Activated naive CD4-positive, alpha-beta T cell treated with Interleukin-2 at 50 U/mL for 16 hours (primary cell): ENCODE measurements around the gene MYPN.
"Not testable (repeated sequence)": the region's sequence is repeated elsewhere in the genome, so short reads cannot be mapped to it uniquely, and the experiment has no call there.

Source experiments
- DNase-seq: peaks from one replicate; pipeline ENCODE4 v3.0.0-alpha.2; 2020

MYPN gene

DNA sequence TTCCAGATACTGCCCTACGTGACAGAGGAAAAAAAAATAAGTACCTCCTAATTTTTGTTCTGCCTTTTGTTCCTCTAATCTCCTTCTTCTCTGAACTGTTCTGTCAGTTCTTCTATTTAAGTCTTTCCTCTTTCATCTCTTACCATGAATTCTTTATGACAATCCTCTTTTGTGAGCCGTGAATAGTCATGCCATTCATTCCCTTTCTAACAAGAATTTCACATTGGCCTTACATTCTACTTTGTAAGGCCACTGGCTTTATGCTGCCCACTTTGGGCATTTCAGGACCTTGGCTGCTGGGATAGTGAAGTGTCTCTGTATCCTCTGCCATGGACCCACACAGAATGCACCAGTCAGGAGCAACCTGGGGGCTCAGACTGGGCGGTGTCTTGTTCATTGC lies 69.7 kb downstream of the MYPN start:
- no peak for DNase-seq

GRCh38 chr10:68180490-68180889 lies 71.2 kb downstream of the MYPN start:
- no peak for DNase-seq

- DNase-seq: no peak
Observed at GRCh38 chr10:68184546-68184945, 75.3 kb downstream of the MYPN start.

- DNase-seq: no peak
Observed at GRCh38 chr10:68185085-68185484, 75.8 kb downstream of the MYPN start.

GRCh38 chr10:68188835-68189234 lies 79.5 kb downstream of the MYPN start:
- DNase-seq: no peak

GRCh38 chr10:68192113-68192512 lies 82.8 kb downstream of the MYPN start:
- no peak for DNase-seq

DNA sequence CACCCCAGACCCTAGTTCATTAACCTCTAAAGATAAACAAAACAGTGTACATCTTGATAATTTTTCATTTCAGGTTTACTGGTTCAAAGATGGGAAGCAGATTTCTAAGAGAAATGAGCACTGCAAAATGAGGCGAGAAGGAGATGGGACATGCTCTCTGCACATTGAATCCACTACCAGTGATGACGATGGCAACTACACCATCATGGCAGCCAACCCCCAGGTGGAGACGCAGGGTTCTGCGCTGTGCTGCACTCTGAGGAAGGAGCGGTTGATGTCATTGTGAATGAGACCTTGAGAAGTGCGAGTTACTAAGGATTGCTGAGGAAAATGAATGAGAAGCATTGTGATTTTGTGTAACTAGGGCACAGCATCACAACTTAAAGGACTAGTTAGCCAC lies 85.0 kb downstream of the MYPN start:
- DNase-seq: no peak

GRCh38 chr10:68195776-68196175 lies 86.5 kb downstream of the MYPN start:
- DNase-seq: not testable (repeated sequence)

DNA sequence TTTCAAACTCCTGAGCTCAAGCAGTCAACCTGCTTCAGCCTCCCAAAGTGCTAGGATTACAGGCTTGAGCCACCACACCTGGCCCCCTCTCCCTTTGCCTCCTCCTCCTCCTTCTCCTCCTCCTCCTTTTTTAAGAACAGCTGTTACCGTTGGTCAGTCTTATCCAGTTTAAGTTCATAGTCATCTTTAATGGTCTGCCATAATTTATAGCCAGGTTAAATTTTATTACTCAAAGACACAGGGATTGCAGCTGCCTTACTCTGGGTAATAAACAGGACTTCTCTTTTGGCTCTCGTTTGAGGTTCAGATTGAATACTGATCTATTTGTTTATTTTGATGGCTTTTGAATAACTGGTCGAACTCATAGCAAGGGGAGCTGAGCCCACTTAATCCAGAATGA lies 87.4 kb downstream of the MYPN start:
- no peak for DNase-seq

DNA sequence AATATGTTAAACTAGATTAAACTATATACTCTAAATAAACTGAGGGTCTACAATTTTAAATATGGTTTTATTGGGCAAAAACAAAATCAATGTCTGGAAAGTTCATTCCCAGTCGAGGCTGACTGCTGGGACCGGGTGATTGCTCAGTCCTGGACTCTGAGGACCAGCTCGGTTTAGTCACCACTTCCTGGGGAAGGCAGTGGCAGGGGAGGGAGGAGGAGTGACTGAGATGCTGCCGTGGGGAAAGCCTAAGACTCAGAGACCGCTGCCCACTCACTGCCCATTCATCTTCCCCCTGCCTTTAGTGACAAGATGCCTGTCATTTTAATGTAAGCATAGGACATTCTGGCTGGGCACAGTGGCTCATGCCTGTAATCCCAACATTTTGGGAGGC lies 93.7 kb downstream of the MYPN start:
- no peak for DNase-seq

DNA sequence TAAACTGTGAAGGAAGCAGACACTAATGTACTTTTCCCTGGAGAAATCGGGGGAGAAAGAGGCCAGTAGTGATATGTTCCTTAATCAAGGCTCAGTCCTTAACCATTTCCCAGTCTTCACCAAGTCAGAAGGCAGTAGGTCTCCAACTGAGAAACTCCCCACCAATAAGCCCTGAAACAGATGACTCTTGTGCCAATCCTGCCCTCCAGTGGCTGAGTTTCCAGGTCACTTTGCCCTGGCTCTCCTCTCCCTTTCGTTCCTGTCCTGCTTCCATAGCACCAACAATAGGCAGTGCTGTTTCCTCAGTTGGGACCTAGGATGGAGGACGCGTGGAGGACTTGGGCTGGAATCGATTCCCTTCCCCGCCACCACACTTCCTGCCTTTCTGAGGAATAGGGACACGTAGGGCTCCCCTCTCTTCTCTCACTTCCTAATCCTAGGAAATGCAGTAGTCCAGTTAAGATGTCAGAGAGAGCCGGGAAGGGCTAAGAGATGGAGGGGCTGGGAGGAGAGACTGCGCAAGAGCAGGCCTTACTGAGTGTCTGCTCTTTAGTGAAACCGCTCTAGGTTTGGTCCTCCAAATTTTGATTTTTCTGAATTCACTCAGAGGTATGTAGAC lies 99.2 kb downstream of the MYPN start:
- DNase-seq: no peak

DNA sequence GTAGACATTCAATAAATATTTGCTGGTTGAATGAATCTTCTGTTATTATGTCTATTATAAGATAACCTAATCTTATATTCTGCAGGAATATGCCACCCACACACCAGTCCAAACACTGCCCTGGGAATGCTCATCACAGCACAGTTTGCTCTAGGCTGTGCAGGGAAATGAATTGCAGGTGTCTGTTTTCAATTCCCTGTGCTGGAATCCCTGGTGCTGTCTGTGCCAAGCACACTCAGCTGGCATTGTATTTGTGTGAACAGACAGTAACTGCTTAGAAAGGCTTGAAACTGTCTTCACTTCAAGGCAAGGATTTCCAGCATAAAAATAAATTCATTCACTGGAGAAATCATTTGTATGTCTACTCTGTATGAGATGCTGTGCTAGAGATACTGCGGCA lies 102.4 kb downstream of the MYPN start:
- DNase-seq: no peak

- no peak for DNase-seq
Observed at GRCh38 chr10:68212721-68213352, 103.5 kb downstream of the MYPN start.

GRCh38 chr10:68218786-68219185 lies 109.5 kb downstream of the MYPN start:
- no peak for DNase-seq

- no peak for DNase-seq
Observed at GRCh38 chr10:68221196-68221595, 111.9 kb downstream of the MYPN start.

DNA sequence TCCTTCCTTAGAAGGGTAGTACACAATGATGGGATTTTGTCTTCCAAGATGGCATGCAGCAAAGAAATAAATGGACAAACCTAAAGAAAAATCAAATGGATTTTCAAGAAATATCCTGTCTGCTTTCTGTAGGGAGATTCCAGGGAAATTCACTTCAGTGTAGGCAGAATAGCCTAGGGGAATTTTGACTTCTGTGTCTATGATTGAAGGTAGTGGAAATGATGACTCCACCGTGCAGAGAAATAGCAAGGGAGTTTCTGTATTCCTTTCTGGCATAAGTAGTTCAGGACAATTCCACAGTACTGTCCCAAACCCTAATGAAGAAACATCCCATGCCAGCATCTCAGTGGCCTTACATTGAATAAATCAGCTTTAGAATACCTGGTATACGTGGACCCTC lies 113.1 kb downstream of the MYPN start:
- DNase-seq: no peak

GRCh38 chr10:68223535-68224165 lies 114.4 kb downstream of the MYPN start:
- no peak for DNase-seq

- DNase-seq: no peak
Observed at GRCh38 chr10:68224810-68225209, 115.5 kb downstream of the MYPN start.

- no peak for DNase-seq
Observed at GRCh38 chr10:68230268-68230667, 121.0 kb downstream of the MYPN start.

DNA sequence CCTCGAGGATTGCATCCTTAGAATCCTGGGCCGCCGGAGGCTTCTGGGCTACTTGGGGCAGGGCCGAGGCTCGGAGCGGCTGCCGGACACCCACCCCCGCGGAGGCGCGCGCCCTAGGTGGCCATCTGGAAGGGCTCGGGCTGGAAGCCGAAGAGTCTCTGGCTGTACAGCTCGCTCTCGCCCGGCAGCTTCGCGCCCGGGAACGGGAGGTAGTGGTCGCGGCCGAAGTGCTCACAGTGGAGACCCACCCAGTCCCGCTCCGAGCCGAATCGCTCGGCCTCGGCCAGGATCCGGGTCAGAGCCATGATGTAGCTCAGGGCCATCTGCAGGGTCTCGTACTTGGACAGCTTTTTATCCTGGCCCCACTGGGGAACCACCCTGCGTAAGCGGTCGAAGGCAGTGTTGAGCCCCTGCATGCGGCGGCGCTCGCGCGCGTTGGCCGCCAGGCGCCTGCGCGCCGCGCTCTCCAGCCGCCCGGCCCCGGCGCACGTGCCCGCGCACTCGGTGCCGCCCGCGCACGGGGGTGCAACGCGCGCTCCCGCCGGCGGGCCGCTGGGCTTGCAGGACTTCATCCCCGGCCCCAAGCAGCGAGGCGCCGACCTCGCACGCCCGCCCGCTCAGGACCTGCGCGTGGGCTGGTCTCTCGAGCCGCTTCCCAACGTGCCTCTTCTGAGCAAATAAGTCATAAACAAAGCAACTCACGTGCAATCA lies 122.0 kb downstream of the MYPN start:
- peak; percentile 21 for DNase-seq

DNA sequence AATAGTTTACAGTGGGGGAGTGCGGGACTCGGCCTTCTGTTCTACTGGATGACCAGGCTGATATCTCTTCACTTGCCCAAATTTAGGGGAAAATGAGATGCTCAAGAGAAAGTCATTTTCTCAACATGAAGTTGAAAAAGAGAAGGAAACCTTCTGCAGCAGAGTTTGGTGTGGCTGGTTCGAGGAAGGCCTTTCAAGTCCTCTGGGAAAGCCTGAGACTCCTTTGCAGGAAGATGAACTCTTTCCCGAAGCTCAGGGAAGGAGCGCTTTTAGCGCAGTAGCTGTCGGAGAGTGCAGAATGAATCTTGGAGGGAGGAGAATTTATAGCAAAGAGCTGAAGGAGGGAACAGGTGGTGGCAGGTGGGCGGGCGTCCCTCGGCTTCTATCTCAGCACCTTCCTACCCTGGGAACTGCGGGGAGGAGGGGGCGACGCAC lies 122.5 kb downstream of the MYPN start, which contains the start of gene ATOH7:
Gene ATOH7 (minus strand): TSS at position 297 of the 435 bp plus-strand sequence. CDS start 436 bp downstream, outside the sequence.
- DNase-seq: no peak

DNA sequence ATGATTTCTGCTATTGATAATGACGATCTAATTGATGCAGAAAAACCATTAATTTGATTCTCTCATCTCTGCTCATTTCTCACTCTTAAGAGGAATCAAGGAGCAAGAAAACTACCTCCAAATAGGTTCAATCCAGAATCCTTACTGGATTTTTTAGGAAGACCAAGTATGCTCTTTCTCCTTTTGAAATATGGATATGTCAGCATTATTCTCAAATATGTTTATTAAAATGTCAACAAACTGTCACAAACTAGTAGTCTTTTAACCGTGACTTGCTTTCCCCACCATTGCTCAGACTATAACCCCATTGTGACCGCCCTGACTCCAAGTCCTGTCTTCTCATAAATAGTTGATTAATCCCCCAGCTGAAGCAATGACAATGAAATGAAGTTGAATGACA lies 123.8 kb downstream of the MYPN start:
- DNase-seq: no peak

- no peak for DNase-seq
Observed at GRCh38 chr10:68235111-68235510, 125.8 kb downstream of the MYPN start.

DNA sequence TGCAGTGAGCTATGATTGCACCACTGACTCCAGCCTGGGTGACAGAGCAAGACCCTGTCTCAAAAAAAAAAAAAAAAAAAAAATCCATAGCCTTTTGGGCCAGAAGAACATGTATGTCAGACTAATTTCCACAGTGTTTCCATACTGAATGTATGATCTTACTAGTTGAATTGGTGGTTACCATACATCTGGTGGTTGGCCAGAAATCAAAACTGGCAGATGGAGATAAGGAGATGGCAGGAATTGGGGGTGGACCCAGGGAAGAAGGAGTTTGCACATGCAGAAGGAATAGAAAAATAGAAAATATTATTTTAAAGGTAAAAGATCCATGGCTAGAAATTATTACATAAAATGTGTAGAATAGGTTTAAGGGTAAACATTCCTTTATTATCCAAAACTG lies 126.3 kb downstream of the MYPN start:
- DNase-seq: no peak
